ENCODE measurements around the gene RFPL3. TPM values are rescaled to one million over a fixed set of nuclear protein-coding genes. Genes with fewer than 3 reads are reported as not detected.
"Not testable (repeated sequence)": the region's sequence is repeated elsewhere in the genome, so short reads cannot be mapped to it uniquely, and the experiment has no call there.

The RFPL3 gene
- total and polyA plus RNA-seq, 7 experiments from 2014 or later = not detected

GRCh38 chr22:32333769-32334659 lies 23.7 kb upstream of the RFPL3 start:
- DNase-seq = no peak
- Histone ChIP-seq H3K36me3 (ENCODE audit: control insufficient read depth in 2 of 3, insufficient read depth in 3 of 3, low read length in 3 of 3) (no peaks in the 10 kb centered on the region), H3K4me3 (ENCODE audit: low read length) (no peak overlapping the region), H3K27me3 (ENCODE audit: control insufficient read depth in 2 of 2, insufficient read depth in 2 of 2, low read length in 2 of 2) (no peaks in the 10 kb centered on the region), H3K27ac (ENCODE audit: low read depth, low read length) (no peak overlapping the region), H3K4me1 (ENCODE audit: control insufficient read depth in 2 of 2, insufficient read depth in 2 of 2, low read length in 2 of 2) (no peaks in the 10 kb centered on the region), H3K9me3 (ENCODE audit: control insufficient read depth in 2 of 3, low read length in 3 of 3) (no peaks in the 10 kb centered on the region)
- intact Hi-C loops (cut with micrococcal nuclease) = no loop called here
- H3K4me1 Mint-ChIP-seq = no peaks in the 10 kb centered on the region
- H3K9me3 Mint-ChIP-seq = no peaks in the 10 kb centered on the region
- H3K27me3 Mint-ChIP-seq = peaks cover 4 to 30% (median 25%) of the 10 kb centered on the region in 5 donors
- H3K4me3 Mint-ChIP-seq = no peak overlapping the region
- ATAC-seq = no peak
- peak overlapping the region in 1 of 9 donors; percentile 65 for H3K27ac Mint-ChIP-seq
- H3K36me3 Mint-ChIP-seq = no peaks in the 10 kb centered on the region
- ChIA-PET CTCF (interaction anchor here (0.7 kb wide), 1 partner anchor 252 kb away, joined by 3 read pairs; no protein-coding TSS in a partner anchor), POLR2A (no interaction called here)

- Mint-ChIP-seq H3K27ac (peak overlapping the region in 1 of 9 donors; percentile 65), H3K4me3 (no peak overlapping the region), H3K36me3 (no peaks in the 10 kb centered on the region), H3K9me3 (no peaks in the 10 kb centered on the region), H3K4me1 (no peaks in the 10 kb centered on the region), H3K27me3 (peaks cover 4 to 36% (median 28%) of the 10 kb centered on the region in 5 donors)
- no peaks in the 10 kb centered on the region for H3K9me3 ChIP-seq (ENCODE audit: control insufficient read depth in 2 of 3, low read length in 3 of 3)
- no peaks in the 10 kb centered on the region for H3K4me1 ChIP-seq (ENCODE audit: control insufficient read depth in 2 of 2, insufficient read depth in 2 of 2, low read length in 2 of 2)
- no peak overlapping the region for H3K27ac ChIP-seq (ENCODE audit: low read depth, low read length)
- H3K27me3 ChIP-seq (ENCODE audit: control insufficient read depth in 2 of 2, insufficient read depth in 2 of 2, low read length in 2 of 2) = no peaks in the 10 kb centered on the region
- POLR2A ChIA-PET = no interaction called here
- intact Hi-C loops (cut with micrococcal nuclease) = no loop called here
- H3K4me3 ChIP-seq (ENCODE audit: low read length) = no peak overlapping the region
- no peaks in the 10 kb centered on the region for H3K36me3 ChIP-seq (ENCODE audit: control insufficient read depth in 2 of 3, insufficient read depth in 3 of 3, low read length in 3 of 3)
- DNase-seq (no peak), ATAC-seq (no peak)
- CTCF ChIA-PET = interaction anchor here (0.7 kb wide), 1 partner anchor 251 kb away, joined by 3 read pairs; no protein-coding TSS in a partner anchor
These were observed 22.9 kb upstream of the RFPL3 start for GRCh38 chr22:32334660-32335365.

GRCh38 chr22:32335471-32335870 lies 22.2 kb upstream of the RFPL3 start:
- Histone ChIP-seq H3K9me3 (ENCODE audit: control insufficient read depth in 2 of 3, low read length in 3 of 3) (no peaks in the 10 kb centered on the region), H3K27me3 (ENCODE audit: control insufficient read depth in 2 of 2, insufficient read depth in 2 of 2, low read length in 2 of 2) (no peaks in the 10 kb centered on the region), H3K36me3 (ENCODE audit: control insufficient read depth in 2 of 3, insufficient read depth in 3 of 3, low read length in 3 of 3) (no peaks in the 10 kb centered on the region), H3K27ac (ENCODE audit: low read depth, low read length) (no peak overlapping the region), H3K4me3 (ENCODE audit: low read length) (no peak overlapping the region), H3K4me1 (ENCODE audit: control insufficient read depth in 2 of 2, insufficient read depth in 2 of 2, low read length in 2 of 2) (no peaks in the 10 kb centered on the region)
- Mint-ChIP-seq H3K9me3 (no peaks in the 10 kb centered on the region), H3K4me1 (no peaks in the 10 kb centered on the region), H3K4me3 (no peak overlapping the region), H3K36me3 (no peaks in the 10 kb centered on the region), H3K27ac (no peak overlapping the region), H3K27me3 (peaks cover 4 to 40% (median 32%) of the 10 kb centered on the region in 5 donors)
- no peak for DNase-seq
- ChIA-PET CTCF (no interaction called here), POLR2A (no interaction called here)
- intact Hi-C loops (cut with micrococcal nuclease) = no loop called here
- no peak for ATAC-seq

GRCh38 chr22:32336121-32336603 lies 21.5 kb upstream of the RFPL3 start:
- Mint-ChIP-seq H3K4me3 (no peak overlapping the region), H3K27me3 (peaks cover 8 to 47% (median 38%) of the 10 kb centered on the region in 5 donors), H3K9me3 (peaks cover 0 to 4% (median 0%) of the 10 kb centered on the region in 11 donors), H3K4me1 (no peaks in the 10 kb centered on the region), H3K36me3 (no peaks in the 10 kb centered on the region), H3K27ac (no peak overlapping the region)
- CTCF ChIA-PET = no interaction called here
- DNase-seq (no peak), ATAC-seq (no peak)
- Histone ChIP-seq H3K36me3 (ENCODE audit: control insufficient read depth in 2 of 3, insufficient read depth in 3 of 3, low read length in 3 of 3) (no peaks in the 10 kb centered on the region), H3K27me3 (ENCODE audit: control insufficient read depth in 2 of 2, insufficient read depth in 2 of 2, low read length in 2 of 2) (no peaks in the 10 kb centered on the region), H3K4me1 (ENCODE audit: control insufficient read depth in 2 of 2, insufficient read depth in 2 of 2, low read length in 2 of 2) (no peaks in the 10 kb centered on the region), H3K27ac (ENCODE audit: low read depth, low read length) (no peak overlapping the region), H3K4me3 (ENCODE audit: low read length) (no peak overlapping the region), H3K9me3 (ENCODE audit: control insufficient read depth in 2 of 3, low read length in 3 of 3) (no peaks in the 10 kb centered on the region)
- POLR2A ChIA-PET = no interaction called here
- intact Hi-C loops (cut with micrococcal nuclease) = no loop called here

- H3K9me3 ChIP-seq (ENCODE audit: control insufficient read depth in 2 of 3, low read length in 3 of 3) = no peaks in the 10 kb centered on the region
- no peaks in the 10 kb centered on the region for H3K36me3 ChIP-seq (ENCODE audit: control insufficient read depth in 2 of 3, insufficient read depth in 3 of 3, low read length in 3 of 3)
- Mint-ChIP-seq H3K4me3 (no peak overlapping the region), H3K4me1 (no peaks in the 10 kb centered on the region), H3K36me3 (no peaks in the 10 kb centered on the region), H3K27ac (no peak overlapping the region), H3K27me3 (peaks cover 14 to 55% (median 41%) of the 10 kb centered on the region in 5 donors), H3K9me3 (peaks cover 0 to 4% (median 0%) of the 10 kb centered on the region in 11 donors)
- H3K27ac ChIP-seq (ENCODE audit: low read depth, low read length) = no peak overlapping the region
- POLR2A ChIA-PET = no interaction called here
- H3K4me3 ChIP-seq (ENCODE audit: low read length) = no peak overlapping the region
- intact Hi-C loops (cut with micrococcal nuclease) = no loop called here
- CTCF ChIA-PET = no interaction called here
- H3K27me3 ChIP-seq (ENCODE audit: control insufficient read depth in 2 of 2, insufficient read depth in 2 of 2, low read length in 2 of 2) = no peaks in the 10 kb centered on the region
- ATAC-seq = no peak
- no peak for DNase-seq
- H3K4me1 ChIP-seq (ENCODE audit: control insufficient read depth in 2 of 2, insufficient read depth in 2 of 2, low read length in 2 of 2) = no peaks in the 10 kb centered on the region
These were observed 20.8 kb upstream of the RFPL3 start for GRCh38 chr22:32336771-32337424.

- DNase-seq; ATAC-seq; H3K27ac ChIP-seq (ENCODE audit: low read depth, low read length); H3K9me3 Mint-ChIP-seq; H3K4me3 ChIP-seq (ENCODE audit: low read length); H3K36me3 ChIP-seq (ENCODE audit: control insufficient read depth in 2 of 3, insufficient read depth in 3 of 3, low read length in 3 of 3); H3K4me3 Mint-ChIP-seq; H3K27ac Mint-ChIP-seq; H3K4me1 ChIP-seq (ENCODE audit: control insufficient read depth in 2 of 2, insufficient read depth in 2 of 2, low read length in 2 of 2); H3K4me1 Mint-ChIP-seq; CTCF ChIA-PET; intact Hi-C loops (cut with micrococcal nuclease); POLR2A ChIA-PET; H3K27me3 ChIP-seq (ENCODE audit: control insufficient read depth in 2 of 2, insufficient read depth in 2 of 2, low read length in 2 of 2); H3K36me3 Mint-ChIP-seq; H3K9me3 ChIP-seq (ENCODE audit: control insufficient read depth in 2 of 3, low read length in 3 of 3): not testable (repeated sequence)
- H3K27me3 Mint-ChIP-seq = peaks cover 16 to 52% (median 41%) of the 10 kb centered on the region in 5 donors
These were observed 20.2 kb upstream of the RFPL3 start for GRCh38 chr22:32337425-32337824.
